IMR-90 (cell line): ENCODE measurements around the gene PLD1. TPM values are rescaled to one million over a fixed set of nuclear protein-coding genes. Genes with fewer than 3 reads are reported as not detected.

Experiments
- ATAC-seq: fragments of 200-7000 bp; cut with Tn5 transposase; 2 replicates; pipeline ENCODE4 v1.9.1; 2020; ENCODE audit warnings: low read depth, mild to moderate bottlenecking, moderate library complexity
- BruUV-seq: library from RNA; stranded (reverse); fragments of 400-500 nt; replicated peaks from 2 replicates; lab custom pipeline; 2021; lab: Mats Ljungman, UMichigan
- CTCF ChIA-PET: fragments of 300-600 bp; formaldehyde crosslinking; extraction: SDS; loops from one replicate; lab custom pipeline; 2021; ENCODE audit warnings: antibody characterized with exemption; lab: Yijun Ruan, JAX
- POLR2A ChIA-PET: fragments of 300-600 bp; sonication (Branson Sonifier 250); formaldehyde crosslinking; loops from one replicate; lab custom pipeline; 2022; ENCODE audit warnings: antibody characterized with exemption; ENCODE audit not compliant: unreplicated experiment; lab: Charles Lee
- DNase-seq: peaks from one replicate; pipeline ENCODE4 v3.0.0; 2013
- H2AFZ ChIP-seq: replicated peaks from 2 replicates; pipeline ENCODE3; 2013; ENCODE audit warnings: low read length, mild to moderate bottlenecking; ENCODE audit not compliant: poor library complexity
- H2AK5ac ChIP-seq: 2 replicates; pipeline ENCODE4 v1.6.1; 2013; ENCODE audit warnings: low read depth, low read length, inconsistent platforms
- H2AK9ac ChIP-seq: replicated peaks from 2 replicates; pipeline ENCODE3; 2013; ENCODE audit warnings: mild to moderate bottlenecking, low read depth, low read length, moderate library complexity; ENCODE audit not compliant: poor library complexity
- H2BK120ac ChIP-seq: 2 replicates; pipeline ENCODE4 v1.6.1; 2013; ENCODE audit warnings: low read depth, low read length, inconsistent platforms
- H2BK15ac ChIP-seq: 3 replicates; pipeline ENCODE4 v1.6.1; 2013; ENCODE audit warnings: low read depth, low read length, inconsistent platforms
- H2BK20ac ChIP-seq: 2 replicates; pipeline ENCODE4 v1.6.1; 2013; ENCODE audit warnings: low read depth, mild to moderate bottlenecking, inconsistent platforms, low read length, moderate library complexity
- H2BK5ac ChIP-seq: 2 replicates; pipeline ENCODE4 v1.6.1; 2013; ENCODE audit warnings: mild to moderate bottlenecking, low read depth, low read length, inconsistent platforms; ENCODE audit not compliant: poor library complexity, severe bottlenecking
- H3K14ac ChIP-seq: replicated peaks from 2 replicates; pipeline ENCODE4 v1.6.1; 2013; ENCODE audit warnings: low read depth, low read length, inconsistent platforms
- H3K18ac ChIP-seq: 2 replicates; pipeline ENCODE4 v1.6.1; 2013; ENCODE audit warnings: low read depth, low read length, control low read depth
- H3K23ac ChIP-seq: 2 replicates; pipeline ENCODE4 v1.6.1; 2013; ENCODE audit warnings: low read depth, low read length, inconsistent platforms
- H3K27ac ChIP-seq: 2 replicates; pipeline ENCODE4 v1.5.1; 2013; ENCODE audit warnings: mild to moderate bottlenecking, control low read depth, low read length; ENCODE audit not compliant: insufficient read depth
- H3K27me3 ChIP-seq: 2 replicates; pipeline ENCODE4 v1.6.1; 2013; ENCODE audit warnings: low read length; ENCODE audit not compliant: control insufficient read depth, insufficient read depth
- H3K36me3 ChIP-seq: 2 replicates; pipeline ENCODE4 v1.6.1; 2013; ENCODE audit warnings: low read length, mixed read lengths; ENCODE audit not compliant: control insufficient read depth, insufficient read depth
- H3K4ac ChIP-seq: 2 replicates; pipeline ENCODE4 v1.6.1; 2013; ENCODE audit warnings: low read depth, low read length, inconsistent platforms
- H3K4me1 ChIP-seq: 2 replicates; pipeline ENCODE4 v1.6.1; 2013; ENCODE audit warnings: low read length, mixed read lengths; ENCODE audit not compliant: control insufficient read depth, insufficient read depth
- H3K4me2 ChIP-seq: 2 replicates; pipeline ENCODE4 v1.6.1; 2013; ENCODE audit warnings: low read depth, mild to moderate bottlenecking, control low read depth, low read length, moderate library complexity
- H3K4me3 ChIP-seq: 2 replicates; pipeline ENCODE4 v1.5.1; 2013; ENCODE audit warnings: low read depth, mild to moderate bottlenecking, control low read depth, low read length, moderate library complexity; ENCODE audit not compliant: insufficient read depth
- H3K56ac ChIP-seq: 2 replicates; pipeline ENCODE4 v1.6.1; 2013; ENCODE audit warnings: low read length, inconsistent platforms; ENCODE audit not compliant: insufficient read depth; ENCODE audit errors: extremely low read depth
- H3K79me1 ChIP-seq, 2 experiments: 2 replicates each; pipeline ENCODE4 v1.6.1; 2013; ENCODE audit warnings: low read length in 2 of 2, inconsistent platforms in 1 of 2, low read depth in 1 of 2
- H3K9ac ChIP-seq: 2 replicates; pipeline ENCODE4 v1.6.1; 2013; ENCODE audit warnings: low read depth, low read length, control low read depth
- H3K9me1 ChIP-seq: 2 replicates; pipeline ENCODE4 v1.6.1; 2013; ENCODE audit warnings: low read length, inconsistent platforms; ENCODE audit not compliant: insufficient read depth
- H3K9me3 ChIP-seq: 2 replicates; pipeline ENCODE4 v1.6.1; 2013; ENCODE audit warnings: low read length; ENCODE audit not compliant: control insufficient read depth, insufficient read depth
- H4K20me1 ChIP-seq: 2 replicates; pipeline ENCODE4 v1.6.1; 2013; ENCODE audit warnings: low read length, inconsistent platforms; ENCODE audit not compliant: insufficient read depth
- H4K5ac ChIP-seq: 2 replicates; pipeline ENCODE4 v1.6.1; 2013; ENCODE audit warnings: mild to moderate bottlenecking, low read depth, low read length, control low read depth
- H4K8ac ChIP-seq, 2 experiments: 2 replicates each; pipeline ENCODE4 v1.6.1; 2013; ENCODE audit warnings: low read depth in 2 of 2, low read length in 2 of 2, control low read depth in 1 of 2, inconsistent platforms in 1 of 2
- H4K91ac ChIP-seq: 2 replicates; pipeline ENCODE4 v1.6.1; 2013; ENCODE audit warnings: low read depth, low read length, inconsistent platforms; ENCODE audit not compliant: insufficient read depth
- BHLHE40 ChIP-seq: fragments of 150-350 bp; IDR thresholded peaks from 2 replicates; pipeline ENCODE4 v1.6.1; 2016; ENCODE audit warnings: mild to moderate bottlenecking, low read depth, low read length
- CTCF ChIP-seq: conservative IDR thresholded peaks from 2 replicates; pipeline ENCODE4 v1.5.1; 2012; ENCODE audit warnings: mild to moderate bottlenecking, low read depth, low read length, improper control_type of control experiment
- ELK1 ChIP-seq: fragments of 150-350 bp; IDR thresholded peaks from 2 replicates; pipeline ENCODE4 v1.6.1; 2016; ENCODE audit warnings: low read depth, mild to moderate bottlenecking, low read length, moderate library complexity, borderline replicate concordance
- MAFK ChIP-seq: IDR thresholded peaks from 2 replicates; pipeline ENCODE4 v1.6.1; 2012; ENCODE audit warnings: low read depth, low read length, improper control_type of control experiment
- MXI1 ChIP-seq: IDR thresholded peaks from 2 replicates; pipeline ENCODE4 v1.6.1; 2012; ENCODE audit warnings: low read depth, mild to moderate bottlenecking, low read length, moderate library complexity, borderline replicate concordance
- POLR2A ChIP-seq: IDR thresholded peaks from 2 replicates; pipeline ENCODE4 v1.6.1; 2012; ENCODE audit warnings: mild to moderate bottlenecking, low read depth, low read length
- RAD21 ChIP-seq: IDR thresholded peaks from 2 replicates; pipeline ENCODE4 v1.6.1; 2012; ENCODE audit warnings: low read length, improper control_type of control experiment
- RCOR1 ChIP-seq: IDR thresholded peaks from 2 replicates; pipeline ENCODE4 v1.6.1; 2012; ENCODE audit warnings: mild to moderate bottlenecking, low read length, improper control_type of control experiment; ENCODE audit not compliant: insufficient replicate concordance
- SMC3 ChIP-seq: fragments of 150-350 bp; IDR thresholded peaks from 2 replicates; pipeline ENCODE4 v1.6.1; 2016; ENCODE audit warnings: low read depth, mild to moderate bottlenecking, antibody characterized with exemption, low read length, moderate library complexity
- WGBS, 2 experiments: methylation state at CpG; one replicate each; pipeline versions ENCODE4 v1.1.5 to v1.1.7; 2013; ENCODE audit warnings: missing lambda C conversion rate in 2 of 2; ENCODE audit not compliant: insufficient read length in 1 of 2; ENCODE audit errors: extremely low coverage in 2 of 2; 5-methylcytosine and 5-hydroxymethylcytosine counted together
- dilution Hi-C: fragments of 300-500 bp; cut with HindIII; formaldehyde crosslinking; loops from one replicate; pipeline ENCODE4 v1.14.3; 2018; ENCODE audit warnings: low sequenced_read_pairs; ENCODE audit not compliant: unreplicated experiment
- in situ Hi-C: fragments of 300-500 bp; cut with MboI; formaldehyde crosslinking; loops from 3 replicates; pipeline ENCODE4 v1.14.3; 2019; ENCODE audit warnings: low sequenced_read_pairs, inconsistent platforms, mixed read lengths
- intact Hi-C: fragments of 100-400 bp; cut with micrococcal nuclease; formaldehyde crosslinking; loops from 2 replicates; pipeline ENCODE4 v1.10.0; 2022
- polyA plus RNA-seq, 3 experiments: library from polyadenylated mRNA; depleted of rRNA; stranded (reverse); fragments of >200 nt; gene quantifications; 2 replicates each; pipeline ENCODE4 v1.2.3, GENCODE V29; 2012; ENCODE audit warnings: low replicate concordance in 1 of 3
- total RNA-seq: library from RNA; depleted of rRNA; stranded (reverse); fragments of >200 nt; gene quantifications from 2 replicates; pipeline ENCODE4 v1.2.3, GENCODE V29; 2012

PLD1 gene
- total and polyA plus RNA-seq, 2 of the 4 experiments (the other 2 are of a cell fraction), result 3.3 to 9.7 TPM

- H2BK15ac ChIP-seq, result no peak overlapping the region
- H3K4me3 ChIP-seq, result no peak overlapping the region
- no peak overlapping the region for H4K5ac ChIP-seq
- no peak overlapping the region for H2BK5ac ChIP-seq
- CTCF ChIA-PET, result no interaction called here
- no peak overlapping the region for H4K8ac ChIP-seq
- no peaks in the 10 kb centered on the region for H4K20me1 ChIP-seq
- no peak overlapping the region for H2BK20ac ChIP-seq
- DNase-seq, result no peak
- no peaks in the 10 kb centered on the region; the same call in 1 of the 2 replicates for H3K4me1 ChIP-seq
- peaks cover 0 to 3% of the 10 kb centered on the region in 2 experiments; a peak in 1 of 4 replicates for H3K79me1 ChIP-seq
- dilution Hi-C loops (no loop called here), in situ Hi-C loops (no loop called here), intact Hi-C loops (no loop called here)
- no peak overlapping the region for H3K4me2 ChIP-seq
- no peak for ATAC-seq
- no peak overlapping the region for H3K14ac ChIP-seq
- H3K27ac ChIP-seq, result no peak overlapping the region
- no peak overlapping the region for H2AK5ac ChIP-seq
- no peaks in the 10 kb centered on the region for H3K27me3 ChIP-seq
- H3K9me1 ChIP-seq, result no peaks in the 10 kb centered on the region
- no peak overlapping the region for H2AK9ac ChIP-seq
- BruUV-seq, result no TSS peak
- POLR2A ChIA-PET, result no interaction called here
- WGBS, 2 experiments, result 83% methylated on average over 1 of the region's 2 CpGs; no CpG with 5 or more reads in 1 of the 2 experiments
- no peak overlapping the region for H3K9ac ChIP-seq
- peaks cover 7% of the 10 kb centered on the region; the same call in 1 of the 2 replicates for H3K36me3 ChIP-seq
- H3K9me3 ChIP-seq, result no peaks in the 10 kb centered on the region
- TF ChIP-seq MXI1 (no peak), MAFK (no peak), BHLHE40 (no peak), SMC3 (no peak), RAD21 (no peak), RCOR1 (no peak), ELK1 (no peak), CTCF (no peak), POLR2A (no peak)
- H3K56ac ChIP-seq, result no peak overlapping the region
- no peak overlapping the region for H3K18ac ChIP-seq
- no peak overlapping the region for H3K4ac ChIP-seq
- H2AFZ ChIP-seq, result no peak overlapping the region
- H2BK120ac ChIP-seq, result no peak overlapping the region
- H4K91ac ChIP-seq, result no peak overlapping the region
- no peak overlapping the region for H3K23ac ChIP-seq
Observed at GRCh38 chr3:171736556-171736955, 73.7 kb downstream of the PLD1 start.
